Right renal pelvis (tissue), 4 donors: ENCODE results near the gene ANKRD35. TPM values are rescaled to one million over a fixed set of nuclear protein-coding genes. Genes with fewer than 3 reads are reported as not detected.

ENCODE experiments used
- DNase-seq, 4 donors: peaks; one replicate each; pipeline ENCODE4 v3.0.0-alpha.2; 2013; ENCODE audit warnings: low read depth in 4 of 4, low spot score in 3 of 4, missing footprints in 1 of 4
- polyA plus RNA-seq, 4 donors: library from polyadenylated mRNA; unstranded; fragments of 120-200 nt; gene quantifications; one replicate each; pipeline ENCODE4 v1.2.1, GENCODE V29; 2013; ENCODE audit not compliant: insufficient read length in 4 of 4

The ANKRD35 gene
- polyA plus RNA-seq, 4 donors: 1.6 to 2.8 (median 2.1) TPM

DNA sequence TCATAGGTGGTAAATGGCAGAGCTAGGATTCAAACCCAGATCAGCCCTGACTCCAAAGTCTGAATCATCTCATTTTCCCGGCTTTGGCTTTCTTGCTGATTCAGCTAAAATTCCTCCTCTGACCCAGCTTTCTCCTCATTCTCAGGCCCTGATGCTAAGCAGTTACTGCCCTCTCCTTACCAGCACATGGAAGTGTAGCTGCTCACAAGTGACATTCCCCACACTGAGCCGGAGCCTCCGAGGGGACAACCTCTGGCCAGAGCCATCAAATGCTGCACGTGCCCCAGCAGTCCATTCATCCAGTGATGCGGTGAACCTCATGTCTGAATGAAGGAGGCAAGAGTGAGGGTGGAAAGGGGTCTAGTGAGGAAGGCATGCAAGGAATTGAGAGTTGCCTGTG lies 13.1 kb upstream of the ANKRD35 start:
- DNase-seq: no peak

DNA sequence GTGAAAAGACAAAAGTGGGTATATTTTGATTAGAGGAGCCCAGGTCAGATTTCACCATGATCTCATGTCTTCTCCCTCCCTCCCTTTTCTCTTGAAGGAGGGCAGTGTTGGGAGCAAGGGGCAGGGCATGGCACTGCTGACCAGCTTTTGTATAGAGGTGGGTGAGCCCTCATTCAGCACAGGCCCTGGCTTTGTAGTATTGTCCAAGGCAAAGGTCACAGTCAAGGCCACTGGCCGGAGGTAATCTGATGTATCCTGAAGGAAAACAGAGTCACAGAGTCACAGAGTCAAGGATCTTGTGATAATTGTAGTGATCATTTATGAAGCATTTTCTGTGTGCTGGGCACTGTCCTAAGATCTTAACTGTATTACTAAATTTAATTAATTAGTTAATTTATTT lies 12.3 kb upstream of the ANKRD35 start:
- DNase-seq: no peak

DNA sequence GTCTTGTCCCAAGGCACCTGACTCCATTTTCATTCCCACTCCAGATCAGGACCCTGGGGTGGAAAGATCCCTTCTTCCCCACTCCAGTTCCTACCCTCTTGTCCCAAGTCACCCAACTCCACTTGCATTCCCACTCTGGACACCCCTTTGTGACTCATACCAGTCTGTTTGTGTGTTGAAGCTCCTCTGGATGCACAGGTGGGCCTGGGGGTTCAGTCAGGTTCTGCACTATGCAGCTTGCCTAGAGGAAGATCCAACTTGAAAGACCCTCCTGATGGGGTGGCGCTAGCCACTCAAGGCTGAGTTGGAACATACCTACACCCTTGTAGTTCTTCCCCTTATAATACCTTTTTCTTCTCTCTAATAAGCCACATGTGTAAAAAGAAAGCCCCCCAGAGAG lies 9.8 kb upstream of the ANKRD35 start:
- DNase-seq: no peak

DNA sequence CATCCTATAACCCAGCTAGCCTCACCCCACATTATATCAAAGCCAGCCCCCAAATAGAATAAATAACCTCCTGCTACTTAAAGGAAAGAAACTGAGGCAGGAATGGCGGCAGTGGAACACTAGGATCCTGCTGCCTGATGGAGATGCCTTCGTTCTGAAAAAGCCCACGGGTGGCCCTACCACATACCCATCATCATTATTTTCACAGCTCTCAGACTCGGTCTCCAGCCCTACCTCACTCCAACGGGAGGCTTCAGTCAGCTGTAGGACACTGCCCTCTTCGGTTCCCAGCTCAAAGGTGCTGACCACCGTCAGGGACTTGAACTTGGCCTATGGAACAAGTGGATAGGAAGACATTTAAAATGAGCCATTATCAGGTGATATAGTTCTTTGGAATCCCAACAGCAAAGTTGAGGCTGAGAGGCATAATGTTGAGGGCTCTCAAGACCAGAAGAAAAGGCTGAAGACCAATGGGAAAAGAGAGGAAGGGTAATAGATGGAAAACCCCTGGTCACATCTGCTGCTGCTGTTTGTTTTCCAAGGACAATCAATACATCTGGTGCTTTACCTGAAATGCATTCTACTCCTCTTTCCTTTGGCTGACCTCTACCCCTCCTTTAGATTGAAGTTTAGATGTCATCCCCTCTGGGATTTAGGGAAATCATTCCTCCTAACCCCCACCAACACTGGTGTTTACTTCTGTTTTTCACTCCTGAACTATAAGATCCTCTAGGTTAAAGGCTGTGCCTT lies 7.8 kb upstream of the ANKRD35 start:
- DNase-seq: no peak

DNA sequence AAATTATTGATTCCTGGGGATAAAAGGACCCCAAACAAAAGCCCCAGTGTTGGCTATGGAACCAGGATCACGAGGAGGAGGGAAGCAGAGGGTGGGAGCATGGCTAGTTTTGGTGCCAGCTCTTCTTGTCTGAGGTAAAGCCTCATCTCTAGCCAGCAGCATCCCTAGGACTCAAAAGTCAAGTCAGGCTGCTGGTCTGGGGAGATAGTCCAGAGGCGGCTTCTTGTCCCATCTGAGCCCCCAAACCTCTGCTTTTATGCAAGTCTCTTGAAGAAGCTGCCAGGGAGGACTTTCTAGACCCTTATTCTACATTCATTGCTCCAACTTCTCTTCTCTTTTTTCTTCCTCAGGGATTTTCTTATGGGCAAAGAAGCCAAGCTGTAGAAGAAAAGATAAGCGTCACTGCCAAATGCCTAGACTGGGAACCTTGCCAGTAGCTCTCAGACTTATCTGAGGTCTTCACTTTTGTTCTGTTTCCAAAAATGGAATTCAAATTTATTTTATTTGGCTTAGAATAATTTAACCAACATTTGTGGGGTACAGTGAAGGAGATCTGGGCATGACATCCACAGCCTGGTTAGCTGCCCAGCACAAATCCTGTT lies 6.9 kb upstream of the ANKRD35 start:
- DNase-seq: no peak

DNA sequence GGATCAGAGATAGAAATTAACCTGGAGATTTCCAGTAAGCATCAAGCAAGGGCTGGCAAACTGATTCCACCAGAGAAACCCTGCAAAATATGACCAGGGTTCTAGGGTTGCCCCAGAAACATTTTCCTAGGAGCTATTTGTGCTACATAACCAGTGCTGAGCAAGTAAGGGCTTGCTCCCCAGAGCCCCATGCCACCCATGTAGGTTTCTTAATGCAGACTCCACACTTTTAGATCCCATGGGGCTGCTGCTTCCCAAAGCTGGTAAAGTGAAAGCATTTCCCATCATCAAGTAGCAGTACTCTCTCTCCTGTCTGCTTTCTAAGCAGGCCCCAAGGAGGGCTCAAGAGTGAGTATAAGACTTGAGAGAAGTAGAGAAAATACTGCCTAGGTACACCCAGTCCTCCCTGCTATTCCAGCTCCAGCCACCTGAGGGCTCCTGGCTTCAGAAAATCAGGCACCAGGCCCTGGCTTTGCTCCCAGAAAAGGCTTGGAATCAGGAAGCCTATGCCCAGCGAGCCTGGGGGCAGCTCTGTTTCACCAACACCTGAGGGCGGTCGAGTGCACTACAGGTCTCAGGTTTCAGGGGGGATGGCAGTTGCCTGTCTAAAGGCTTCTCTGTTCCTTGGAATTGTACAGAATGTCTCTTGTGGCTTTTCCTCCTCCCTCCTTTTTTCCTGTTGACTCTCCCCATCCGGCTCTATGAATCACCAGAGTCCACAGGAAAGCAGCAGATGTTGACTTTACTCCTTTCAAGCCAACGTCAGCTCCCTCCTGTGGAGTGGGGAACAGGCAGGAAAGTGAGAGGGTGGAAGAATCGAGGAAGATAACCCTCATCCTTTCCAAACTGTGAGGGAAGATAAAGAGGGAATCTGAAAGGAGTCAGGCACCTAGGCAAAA lies 6.2 kb upstream of the ANKRD35 start:
- DNase-seq: peak; percentile 84 to 93 (median 90)

DNA sequence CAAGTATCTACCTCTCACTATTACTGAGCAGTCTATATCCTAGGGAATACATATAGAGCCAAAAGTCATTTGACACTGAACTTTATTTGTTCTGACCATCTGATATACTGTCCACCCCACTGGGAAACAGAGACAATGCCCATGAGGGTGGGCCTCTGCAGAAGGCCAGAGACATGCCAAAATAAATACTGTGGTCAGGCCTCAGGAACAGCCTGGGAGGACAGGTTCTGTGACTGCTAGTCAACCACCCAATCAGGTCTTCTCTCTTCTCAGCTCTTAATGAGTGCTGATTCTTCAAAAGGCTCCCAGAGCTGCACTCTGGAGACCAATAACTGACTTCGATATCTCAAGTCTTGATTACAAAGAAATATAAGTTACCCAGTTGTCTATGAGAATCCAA lies 5.5 kb upstream of the ANKRD35 start:
- DNase-seq: no peak

DNA sequence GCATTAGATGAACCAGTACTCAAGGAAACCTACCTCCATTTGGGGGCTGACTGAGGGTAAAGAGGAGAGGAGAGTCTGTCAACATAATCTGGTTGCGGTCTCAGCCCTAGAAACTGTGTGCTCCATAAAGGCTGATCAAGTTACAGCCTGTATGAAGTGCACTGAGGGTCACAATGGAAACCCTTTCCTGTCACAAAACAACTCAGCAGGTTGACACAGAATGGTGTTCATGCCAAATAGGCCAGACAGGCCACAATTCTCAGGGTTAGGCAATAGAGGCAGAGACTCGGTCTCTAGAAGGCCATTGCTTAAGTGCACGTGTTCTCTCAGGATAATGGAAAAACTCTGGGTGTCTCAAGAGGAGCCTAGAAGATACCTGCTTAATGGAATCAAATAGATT lies 4.1 kb upstream of the ANKRD35 start:
- DNase-seq: no peak

DNA sequence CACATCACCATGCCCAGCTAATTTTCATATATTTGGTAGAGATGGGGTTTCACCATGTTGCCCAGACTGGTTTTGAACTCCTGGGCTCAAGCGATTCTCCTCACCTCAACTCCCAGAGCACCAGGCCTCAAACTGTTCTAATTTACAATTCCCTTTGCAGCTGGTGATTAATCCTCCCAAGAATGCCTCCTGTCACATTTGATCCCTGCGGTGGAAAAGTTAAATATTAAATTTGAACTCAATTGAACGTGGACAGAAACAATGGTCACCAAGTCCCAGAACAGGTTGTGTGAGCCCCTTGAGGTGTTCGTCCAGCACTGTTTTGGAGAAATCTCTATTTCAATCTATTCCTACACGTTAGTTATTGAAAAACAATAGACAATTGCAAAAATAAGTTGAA lies 2.0 kb upstream of the ANKRD35 start:
- no peak for DNase-seq

DNA sequence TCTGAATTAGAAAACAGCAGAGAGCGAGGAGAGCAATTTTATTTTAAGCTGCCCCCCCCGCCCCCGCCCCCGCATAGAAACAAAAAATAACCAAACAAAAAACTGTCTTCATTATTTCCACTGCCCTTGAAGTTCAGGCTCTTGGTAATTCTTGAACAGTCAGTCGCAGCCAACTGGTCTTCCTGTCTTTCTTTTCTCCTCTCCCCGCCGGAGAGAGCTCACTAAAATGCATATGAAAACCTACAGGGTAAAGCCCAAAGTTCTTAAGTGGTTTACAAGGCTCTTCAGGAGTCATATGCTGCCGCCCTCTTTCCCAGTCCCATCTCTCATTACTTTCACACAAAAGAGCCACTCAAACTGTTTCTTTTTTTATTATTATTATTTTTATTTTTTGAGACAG lies 1.1 kb upstream of the ANKRD35 start:
- DNase-seq: no peak

DNA sequence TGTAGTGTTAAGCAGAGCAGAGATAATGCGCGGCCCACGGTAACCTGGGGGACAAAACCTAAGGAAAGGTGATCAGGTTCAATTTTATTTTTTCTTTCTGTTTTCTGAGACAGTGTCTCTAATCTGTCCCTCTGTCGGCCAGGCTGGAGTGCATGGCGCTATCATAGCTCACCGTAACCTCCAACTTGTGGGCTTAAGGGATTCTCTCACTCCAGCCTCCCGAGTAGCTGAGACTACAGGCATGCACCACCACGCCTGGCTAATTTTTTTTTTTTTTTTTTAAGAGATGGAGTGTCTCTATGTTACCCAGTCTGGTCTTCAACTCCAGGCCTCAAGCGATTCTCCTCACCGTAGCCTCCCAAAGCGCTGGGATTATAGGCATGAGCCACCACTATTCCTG lies 724 bp upstream of the ANKRD35 start:
- no peak for DNase-seq

DNA sequence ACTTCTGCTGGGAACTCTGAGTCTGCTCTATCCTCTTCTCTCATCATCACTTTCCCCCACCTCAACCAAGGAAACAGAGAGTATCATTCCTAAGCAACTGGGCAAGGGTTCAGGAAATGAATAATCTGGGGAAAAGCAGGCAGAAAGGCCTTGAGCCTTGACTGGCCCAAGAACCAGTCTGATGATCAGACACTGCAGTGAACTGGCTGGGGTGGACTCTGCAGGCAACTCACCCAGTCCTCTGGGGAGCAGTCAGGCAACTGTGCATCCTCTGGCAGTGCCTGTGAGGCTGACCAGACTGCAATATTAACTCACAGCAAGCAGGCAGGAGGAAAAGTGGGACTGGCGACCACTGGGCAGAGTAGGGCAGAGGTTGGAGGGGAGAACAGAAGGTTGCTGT lies 991 bp downstream of the ANKRD35 start:
- no peak for DNase-seq

DNA sequence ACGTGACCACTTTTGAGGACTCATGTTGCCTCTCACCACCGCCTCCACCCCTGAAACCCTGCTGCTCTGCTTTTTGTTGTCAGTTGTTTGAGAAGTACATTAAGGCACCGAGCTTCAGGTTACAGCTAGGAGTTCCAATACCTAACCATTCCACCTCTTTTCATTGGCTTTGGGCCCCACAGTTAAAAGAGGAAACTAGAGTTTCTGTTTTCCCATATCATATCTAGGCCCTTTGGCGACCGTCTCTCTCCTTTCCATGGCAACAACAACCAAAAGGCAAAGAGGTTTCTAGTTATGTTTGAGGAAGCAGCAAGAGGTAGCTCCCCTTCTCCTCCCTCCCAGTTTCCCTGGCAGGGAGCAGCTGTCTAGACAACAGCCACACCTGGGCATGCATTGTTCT lies 5.9 kb downstream of the ANKRD35 start:
- no peak for DNase-seq

DNA sequence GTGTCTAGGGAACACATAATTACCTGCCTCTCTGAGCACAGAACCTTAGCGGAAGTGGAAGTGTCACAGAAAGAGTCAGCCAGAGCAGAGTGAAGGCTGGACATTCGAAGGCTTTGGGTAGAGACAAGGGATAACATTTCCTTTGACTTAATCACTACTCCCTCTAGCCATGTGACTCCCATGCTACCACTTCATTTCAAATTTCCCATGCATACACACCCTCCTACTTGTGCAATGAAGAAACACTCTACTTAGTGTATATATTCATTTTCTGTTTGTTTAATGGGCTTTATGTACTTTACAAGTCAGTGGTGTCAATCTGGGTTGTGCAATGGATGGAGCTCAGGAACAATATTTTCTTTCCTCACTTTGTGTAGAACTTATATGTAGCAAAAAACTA lies 6.9 kb downstream of the ANKRD35 start:
- DNase-seq: no peak

DNA sequence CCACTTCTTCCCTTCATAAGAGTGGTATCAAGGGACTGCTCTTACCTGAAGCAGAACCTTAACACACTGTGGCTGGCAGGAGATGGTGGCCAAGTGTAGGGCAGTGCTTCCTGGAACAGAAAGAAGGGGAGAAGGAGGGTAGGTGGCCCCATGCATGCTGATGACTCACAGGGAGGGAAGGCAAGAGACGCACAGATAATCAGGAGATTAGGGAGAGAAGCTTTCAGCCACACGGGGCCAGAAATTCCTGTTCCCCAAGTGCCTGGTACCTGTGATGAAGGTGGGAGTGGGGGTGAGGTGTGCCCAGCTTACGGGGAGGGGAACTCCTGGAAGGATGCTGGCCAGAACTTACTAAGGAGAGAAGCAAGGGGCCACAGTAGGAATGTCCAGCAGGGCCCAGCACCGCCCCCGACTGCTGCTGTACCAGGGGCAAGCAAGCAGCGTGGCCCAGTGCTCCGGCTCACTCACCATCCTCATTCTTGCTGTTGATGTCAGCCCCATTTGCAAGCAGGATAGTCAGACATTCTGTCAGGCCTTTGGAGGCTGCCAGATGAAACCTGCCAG lies 7.7 kb downstream of the ANKRD35 start:
- DNase-seq: no peak

DNA sequence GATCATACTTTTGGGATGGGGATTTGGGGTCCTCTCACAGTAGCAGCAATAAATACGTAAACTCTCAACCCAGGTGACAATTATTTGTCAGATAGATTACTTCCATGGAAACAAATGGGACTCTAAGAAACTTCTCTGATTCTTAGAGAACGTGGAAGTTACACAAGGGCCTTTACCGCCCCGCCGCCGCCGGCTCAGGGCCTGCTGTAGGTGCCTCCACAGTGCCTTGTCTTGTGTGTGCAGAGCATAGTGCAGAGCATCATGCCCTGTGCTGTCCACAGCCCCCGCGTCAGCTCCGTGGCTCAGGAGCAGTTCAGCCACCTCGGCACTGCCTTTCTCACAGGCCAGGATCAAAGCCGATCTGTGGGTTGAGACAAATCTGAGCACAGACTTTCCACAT lies 11.0 kb downstream of the ANKRD35 start:
- no peak for DNase-seq

DNA sequence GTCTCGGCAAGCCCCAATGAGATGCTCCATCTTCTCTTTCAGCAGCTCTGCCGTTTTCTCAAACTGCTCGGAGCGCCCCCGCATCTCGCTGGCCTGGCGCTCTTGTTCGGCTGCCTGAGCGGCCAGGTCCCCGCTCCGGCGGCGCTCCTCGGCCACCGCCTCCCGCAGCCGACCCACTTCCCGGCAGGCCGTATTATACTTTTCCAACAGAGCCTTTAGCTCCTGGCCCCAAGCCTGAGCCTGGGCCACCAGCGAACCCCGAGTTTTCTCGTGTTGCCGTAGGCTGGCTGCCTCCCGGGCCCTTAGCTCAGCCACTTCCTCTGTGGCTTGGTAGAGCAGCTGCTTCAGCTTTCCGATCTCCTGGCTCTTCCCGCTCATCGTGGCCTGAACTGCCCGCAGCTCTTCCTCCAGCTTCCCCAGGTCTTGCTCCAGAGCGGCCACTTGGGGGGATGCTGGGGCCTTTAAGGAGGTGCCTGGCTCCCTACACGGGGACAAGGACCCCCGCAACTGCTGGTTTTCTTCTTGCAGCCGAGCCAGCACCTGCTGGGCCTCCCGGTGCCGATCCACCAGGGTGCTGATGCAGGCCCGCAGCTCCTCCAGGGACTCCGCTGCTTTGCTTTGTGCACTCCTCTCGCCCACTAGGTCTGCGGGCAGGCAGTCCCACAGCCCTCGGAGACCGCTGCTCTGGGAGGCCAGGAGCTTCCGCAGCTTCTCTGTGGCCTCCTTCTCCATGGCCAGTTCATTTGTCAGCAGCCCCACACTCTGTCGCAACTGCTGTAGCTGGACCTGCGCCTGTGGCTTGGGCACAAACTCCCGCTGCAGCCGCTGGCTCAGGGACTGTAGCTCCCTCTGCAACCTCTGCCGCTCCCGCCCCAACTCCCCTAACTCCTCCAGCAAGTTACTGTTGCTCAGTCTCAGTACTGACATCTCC lies 13.4 kb downstream of the ANKRD35 start:
- no peak for DNase-seq

DNA sequence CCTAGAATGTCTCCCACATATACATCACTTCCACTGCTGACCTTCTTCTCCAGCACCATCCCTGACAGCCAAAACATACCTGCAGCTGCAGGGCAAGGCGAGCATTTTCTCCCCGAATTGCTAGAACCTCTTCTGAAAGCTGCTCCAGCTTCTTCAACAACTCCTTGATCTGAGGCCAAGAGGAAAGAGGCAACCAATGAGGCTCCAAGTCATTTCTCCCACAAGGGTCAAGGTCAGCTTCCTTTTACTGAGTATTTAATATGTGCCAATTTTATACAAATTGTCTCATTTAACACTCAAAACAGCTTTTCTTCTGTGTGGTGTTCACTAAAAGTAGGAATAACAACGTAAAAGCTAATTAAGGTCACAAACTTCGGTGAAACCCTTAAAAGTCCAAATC lies 17.4 kb downstream of the ANKRD35 start:
- DNase-seq: no peak

DNA sequence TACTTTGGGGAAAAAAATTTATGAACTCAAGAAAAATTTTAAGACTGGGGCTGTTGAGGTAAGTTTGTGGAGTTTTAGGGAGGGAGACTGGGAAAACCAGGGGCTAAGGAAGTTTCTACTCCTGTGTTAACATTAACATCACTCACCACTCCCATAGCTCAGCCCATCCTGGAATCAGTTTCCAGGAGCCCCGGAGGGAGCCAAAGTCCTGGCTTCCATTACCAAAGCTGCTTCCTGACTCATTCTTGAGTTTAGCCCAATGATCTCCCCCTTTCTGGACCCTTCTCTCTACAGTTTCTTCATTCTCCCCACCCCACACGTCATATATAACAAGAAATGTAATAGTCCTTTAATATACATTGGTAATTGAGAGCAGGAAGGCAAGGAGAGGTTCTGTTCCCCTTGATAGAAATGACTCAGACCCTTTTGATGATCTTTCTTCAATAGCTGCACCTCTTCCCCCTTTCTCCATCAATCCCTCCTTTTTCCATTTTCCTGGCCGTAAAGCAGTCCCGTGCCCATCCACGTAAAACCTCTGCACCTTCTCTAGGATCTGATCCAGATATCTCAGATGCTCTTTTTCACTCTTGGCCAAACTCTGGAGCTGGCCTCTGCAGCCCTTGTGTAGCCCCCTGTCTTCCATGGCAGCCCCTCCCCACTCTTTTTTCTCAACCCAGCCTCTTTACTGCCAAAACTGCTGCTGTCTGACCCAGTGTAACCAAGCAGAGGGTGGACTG lies 22.2 kb downstream of the ANKRD35 start:
- DNase-seq: no peak
